NOMO-1 treated with dmso at 0.1 percent for 144 hours (cell line): ENCODE results near the gene FOXJ1.
"Not testable (repeated sequence)": the region's sequence is repeated elsewhere in the genome, so short reads cannot be mapped to it uniquely, and the experiment has no call there.

Experiments used
- DNase-seq: peaks from one replicate; lab custom pipeline; 2025; ENCODE audit not compliant: unreplicated experiment; lab: John Stamatoyannopoulos, UW

Gene FOXJ1

GRCh38 chr17:76141212-76142038 lies at the start of gene FOXJ1:
Gene FOXJ1, minus strand, starts transcription at chr17:76141245. Its CDS starts 850 bp downstream, at chr17:76140395.
- DNase-seq: peak; percentile 81

GRCh38 chr17:76189741-76190140 lies 48.7 kb upstream of the FOXJ1 start:
- no peak for DNase-seq

- no peak for DNase-seq
Observed at GRCh38 chr17:76189247-76189646, 48.2 kb upstream of the FOXJ1 start.

- no peak for DNase-seq
Observed at GRCh38 chr17:76188213-76189016, 47.4 kb upstream of the FOXJ1 start.

DNA sequence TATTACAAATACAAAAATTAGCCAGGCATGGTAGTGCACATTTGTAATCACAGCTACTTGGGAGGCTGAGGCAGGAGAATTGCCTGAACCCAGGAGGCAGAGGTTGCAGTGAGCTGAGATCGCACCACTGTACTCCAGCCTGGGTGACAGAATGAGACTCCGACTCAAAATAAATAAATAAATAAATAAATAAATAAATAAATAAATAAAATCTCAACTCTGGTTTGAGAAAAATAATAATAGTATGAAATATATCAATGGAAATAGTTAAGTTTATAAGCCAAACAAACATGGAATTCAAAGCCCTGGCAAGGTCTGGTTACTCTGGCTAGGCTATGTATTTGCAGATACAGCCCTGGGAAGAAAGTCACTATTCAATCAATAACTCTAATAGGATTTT lies 45.7 kb upstream of the FOXJ1 start:
- DNase-seq: not testable (repeated sequence)

GRCh38 chr17:76184290-76184689 lies 43.2 kb upstream of the FOXJ1 start:
- DNase-seq: no peak

DNA sequence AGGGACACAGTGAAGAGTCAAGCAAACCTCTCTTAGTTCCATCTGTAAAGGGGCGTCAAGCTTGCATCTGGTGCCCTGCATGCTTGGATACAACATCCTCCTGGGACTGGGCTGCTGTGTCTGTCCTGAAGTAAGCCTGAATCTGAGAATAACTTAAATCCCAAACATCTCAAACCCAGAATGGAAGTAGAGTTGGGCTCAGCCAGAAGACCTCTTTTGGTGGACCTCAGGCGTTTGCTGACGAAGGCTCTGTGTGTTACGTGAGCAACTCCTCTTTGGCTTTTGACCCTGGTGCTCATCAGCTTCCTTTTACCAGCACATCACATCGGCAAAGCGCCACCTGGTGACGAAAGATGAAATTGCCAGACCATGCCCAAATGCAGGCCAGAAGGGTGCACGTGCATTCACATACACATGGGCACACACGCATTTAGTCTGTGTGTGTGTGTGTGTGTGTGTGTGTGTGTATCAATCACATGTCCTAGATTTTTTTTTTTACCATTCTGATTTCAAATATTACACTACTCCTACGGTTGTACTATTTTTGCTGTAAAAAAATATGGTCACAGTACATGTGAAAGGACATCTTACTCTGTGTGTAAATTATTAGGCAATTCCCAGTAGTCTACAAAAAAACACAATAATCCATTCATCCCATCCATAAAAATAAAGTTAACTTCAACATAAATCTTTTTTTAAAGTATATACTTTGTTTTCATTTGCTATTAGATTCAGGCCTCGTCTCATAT lies 41.1 kb upstream of the FOXJ1 start:
- DNase-seq: peak; percentile 73

- no peak for DNase-seq
Observed at GRCh38 chr17:76179496-76180467, 38.7 kb upstream of the FOXJ1 start.

DNA sequence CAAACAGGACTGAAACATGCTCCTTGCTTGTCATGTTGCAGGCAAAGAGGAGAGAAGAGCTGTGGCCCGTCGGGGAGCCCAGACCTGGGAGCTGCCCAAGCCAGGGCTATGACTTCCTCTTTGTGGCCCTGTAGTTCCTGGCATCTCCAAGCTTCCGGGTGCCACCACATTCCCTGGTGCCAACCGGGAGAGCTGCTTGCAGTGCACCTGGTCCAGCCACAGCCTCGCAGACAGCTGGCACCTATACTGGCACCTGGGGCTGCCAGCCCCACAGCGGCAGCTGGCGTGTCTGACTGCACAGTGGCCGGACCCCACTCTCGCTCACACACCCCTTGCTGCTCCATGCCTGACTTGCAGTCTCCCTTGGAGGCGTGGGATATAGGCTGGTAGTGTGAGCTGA lies 37.1 kb upstream of the FOXJ1 start:
- no peak for DNase-seq

- DNase-seq: no peak
Observed at GRCh38 chr17:76176701-76177574, 35.9 kb upstream of the FOXJ1 start.

DNA sequence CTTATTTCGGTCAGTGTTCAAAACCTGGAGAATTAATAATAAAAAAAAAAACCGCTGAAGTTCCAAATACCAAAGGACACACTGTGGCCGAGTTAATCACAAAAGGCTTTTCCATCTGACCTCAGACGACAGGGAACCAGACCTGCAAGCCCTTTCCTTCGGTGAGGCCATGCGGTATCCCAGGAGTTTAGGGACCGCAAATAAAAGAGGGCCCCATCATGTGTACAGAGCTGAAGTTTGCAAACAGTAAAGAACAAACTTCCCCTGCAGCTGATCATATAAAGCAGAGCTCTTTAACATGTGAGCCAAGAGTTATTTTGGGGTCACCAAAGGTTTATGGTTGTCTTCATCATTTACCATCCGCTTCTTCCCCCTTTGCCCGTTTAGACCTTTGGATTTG lies 33.0 kb upstream of the FOXJ1 start:
- DNase-seq: no peak

- no peak for DNase-seq
Observed at GRCh38 chr17:76173474-76173873, 32.4 kb upstream of the FOXJ1 start.

GRCh38 chr17:76171706-76172105 lies 30.7 kb upstream of the FOXJ1 start:
- no peak for DNase-seq

DNA sequence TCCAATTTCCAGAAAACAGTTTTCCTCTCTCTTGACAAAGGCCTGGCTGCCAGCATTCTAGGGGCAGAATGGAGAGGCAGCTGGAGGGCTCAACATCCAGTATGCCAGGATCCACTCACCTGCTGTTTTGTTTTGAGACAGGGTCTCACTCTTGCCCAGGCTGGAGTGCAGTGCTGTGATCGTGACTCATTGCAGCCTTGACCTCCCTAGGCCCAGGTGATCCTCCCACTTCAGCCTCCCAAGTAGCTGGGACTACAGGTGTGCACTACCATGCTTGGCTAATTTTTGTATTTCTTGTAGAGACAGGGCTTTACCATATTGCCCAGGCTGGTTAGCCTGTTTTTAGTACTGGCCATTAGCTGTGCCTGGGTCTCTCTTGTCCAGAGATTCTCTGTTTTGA lies 29.1 kb upstream of the FOXJ1 start:
- DNase-seq: no peak

- no peak for DNase-seq
Observed at GRCh38 chr17:76166906-76167305, 25.9 kb upstream of the FOXJ1 start.

DNA sequence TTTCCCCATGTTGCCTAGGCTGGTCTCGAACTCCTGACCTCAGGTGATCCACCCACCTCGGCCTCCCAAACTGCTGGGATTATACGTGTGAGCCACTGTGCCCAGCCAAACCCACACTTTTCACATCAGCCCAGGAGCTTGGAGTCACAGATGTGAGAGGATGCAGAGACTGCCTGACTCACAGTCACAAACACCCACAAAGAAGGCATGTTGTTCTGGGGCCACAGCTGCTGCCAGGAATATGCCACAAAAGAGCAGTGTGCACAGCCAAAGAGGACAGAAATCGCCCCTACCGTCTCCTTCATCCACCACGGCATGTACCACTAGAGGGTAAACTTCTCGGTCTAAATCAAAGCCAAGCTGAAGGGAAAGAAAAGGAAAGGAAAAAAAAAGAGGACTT lies 25.1 kb upstream of the FOXJ1 start:
- DNase-seq: no peak

DNA sequence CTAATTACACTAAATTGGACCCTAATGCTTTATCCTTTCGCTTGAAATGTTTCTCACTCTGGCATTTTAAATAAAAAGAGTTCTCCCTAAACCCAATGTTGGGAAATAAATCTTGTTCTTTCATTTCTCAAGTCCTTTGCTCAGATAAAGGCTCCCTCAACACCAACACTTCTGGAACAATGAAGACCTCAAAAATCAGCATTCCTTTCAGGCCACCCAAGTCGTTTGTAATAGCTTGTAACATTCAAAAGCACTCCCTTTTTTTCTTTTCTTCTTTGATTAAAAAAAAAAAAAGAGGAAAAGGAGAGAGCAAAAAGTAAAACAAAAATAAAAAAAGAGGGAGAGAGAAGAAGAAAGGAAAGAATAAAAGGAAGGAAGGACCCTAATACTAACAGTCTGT lies 23.3 kb upstream of the FOXJ1 start:
- no peak for DNase-seq

DNA sequence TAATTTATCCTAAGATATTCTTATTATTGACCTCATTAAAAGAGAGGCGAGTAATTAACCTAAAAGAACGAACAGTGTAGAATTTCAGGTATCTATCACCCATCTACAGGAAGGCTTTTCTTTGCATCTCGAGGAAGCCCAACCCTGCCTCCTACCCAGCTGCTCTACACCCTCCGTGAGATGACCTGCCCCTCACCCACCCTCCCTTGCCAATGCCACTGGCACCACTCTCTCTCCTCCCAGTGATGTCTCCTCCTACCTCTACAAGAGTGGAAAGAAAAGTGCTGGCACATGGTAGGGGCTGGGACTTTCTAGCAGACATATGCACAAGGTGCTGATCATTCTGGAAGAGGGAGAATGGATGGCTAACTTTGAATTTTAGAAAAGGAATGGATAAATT lies 22.9 kb upstream of the FOXJ1 start:
- DNase-seq: no peak

GRCh38 chr17:76161619-76162266 lies 20.7 kb upstream of the FOXJ1 start:
- DNase-seq: no peak
